Measurements from ENCODE around the gene FAM193A.

FAM193A gene

DNA sequence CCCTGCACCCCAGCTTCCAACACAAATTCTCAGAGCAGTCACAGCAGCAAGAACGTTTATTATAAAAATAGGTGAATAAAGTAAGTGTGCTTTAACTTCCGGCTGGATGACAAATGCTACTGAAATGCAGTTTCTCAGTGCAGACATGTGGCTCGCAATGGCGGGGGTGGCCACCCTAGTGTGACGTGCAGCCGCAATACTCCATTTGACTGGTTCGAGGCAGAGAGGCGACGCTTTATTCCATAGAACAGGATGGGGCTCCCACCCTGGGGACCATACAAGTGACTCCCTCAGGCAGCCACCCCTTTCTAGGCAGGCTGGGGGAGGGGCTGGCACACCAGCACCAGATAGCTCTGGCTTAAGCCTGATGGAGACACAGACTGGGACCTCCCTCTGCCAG, 205.2 kb downstream of the FAM193A start:
- TF ChIP-seq, protein P1, sequence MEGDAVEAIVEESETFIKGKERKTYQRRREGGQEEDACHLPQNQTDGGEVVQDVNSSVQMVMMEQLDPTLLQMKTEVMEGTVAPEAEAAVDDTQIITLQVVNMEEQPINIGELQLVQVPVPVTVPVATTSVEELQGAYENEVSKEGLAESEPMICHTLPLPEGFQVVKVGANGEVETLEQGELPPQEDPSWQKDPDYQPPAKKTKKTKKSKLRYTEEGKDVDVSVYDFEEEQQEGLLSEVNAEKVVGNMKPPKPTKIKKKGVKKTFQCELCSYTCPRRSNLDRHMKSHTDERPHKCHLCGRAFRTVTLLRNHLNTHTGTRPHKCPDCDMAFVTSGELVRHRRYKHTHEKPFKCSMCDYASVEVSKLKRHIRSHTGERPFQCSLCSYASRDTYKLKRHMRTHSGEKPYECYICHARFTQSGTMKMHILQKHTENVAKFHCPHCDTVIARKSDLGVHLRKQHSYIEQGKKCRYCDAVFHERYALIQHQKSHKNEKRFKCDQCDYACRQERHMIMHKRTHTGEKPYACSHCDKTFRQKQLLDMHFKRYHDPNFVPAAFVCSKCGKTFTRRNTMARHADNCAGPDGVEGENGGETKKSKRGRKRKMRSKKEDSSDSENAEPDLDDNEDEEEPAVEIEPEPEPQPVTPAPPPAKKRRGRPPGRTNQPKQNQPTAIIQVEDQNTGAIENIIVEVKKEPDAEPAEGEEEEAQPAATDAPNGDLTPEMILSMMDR (IDR thresholded peaks at IDR 0.05; ENCODE audit: control insufficient read depth, insufficient read depth, low read depth, low read length, missing control alignments): no peak
- DNase-seq (ENCODE audit: low read depth): no peak
- no peak overlapping the region for H3K4me3 ChIP-seq (ENCODE audit: control insufficient read depth, low read depth, low read length)

DNA sequence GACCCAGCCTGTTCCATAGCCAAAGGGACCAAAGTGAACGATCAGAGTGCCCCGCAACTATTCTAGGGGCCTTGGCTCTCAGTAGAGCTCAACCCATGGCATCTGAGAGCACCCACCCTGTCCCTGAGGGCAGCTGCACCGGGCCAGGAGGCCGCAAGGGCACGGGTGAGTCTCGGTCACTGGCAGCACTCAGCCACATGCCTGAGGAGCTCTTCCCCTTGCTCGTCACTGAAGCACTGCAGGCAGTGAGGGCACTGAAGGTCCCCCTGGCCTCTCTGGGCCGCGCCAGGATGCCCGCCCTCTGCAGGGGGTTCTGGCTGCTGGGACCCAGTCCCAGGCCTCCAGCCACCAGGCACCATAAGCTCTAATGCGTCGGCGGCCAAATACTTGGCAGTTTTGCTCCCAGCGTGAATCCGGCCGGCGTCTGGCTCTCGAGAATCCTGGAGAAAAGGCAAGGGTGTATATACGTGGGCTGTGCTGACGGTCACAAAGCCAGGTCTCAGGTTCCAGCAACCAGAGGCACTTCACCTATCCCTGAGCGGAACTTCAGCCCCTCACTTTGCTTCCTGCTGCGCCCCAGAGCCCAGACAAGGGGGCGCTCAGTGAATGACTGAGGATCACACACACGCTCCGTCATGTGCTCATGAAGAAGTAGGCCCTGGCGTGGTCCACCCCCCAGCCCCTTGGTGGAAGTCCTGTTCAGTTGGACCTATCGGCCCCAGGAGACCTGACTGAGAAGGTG, 205.8 kb downstream of the FAM193A start:
- DNase-seq (ENCODE audit: low read depth): no peak
- no peak overlapping the region for H3K4me3 ChIP-seq (ENCODE audit: control insufficient read depth, low read depth, low read length)
- TF ChIP-seq, protein P1 (IDR thresholded peaks at IDR 0.05; ENCODE audit: control insufficient read depth, insufficient read depth, low read depth, low read length, missing control alignments): no peak

DNA sequence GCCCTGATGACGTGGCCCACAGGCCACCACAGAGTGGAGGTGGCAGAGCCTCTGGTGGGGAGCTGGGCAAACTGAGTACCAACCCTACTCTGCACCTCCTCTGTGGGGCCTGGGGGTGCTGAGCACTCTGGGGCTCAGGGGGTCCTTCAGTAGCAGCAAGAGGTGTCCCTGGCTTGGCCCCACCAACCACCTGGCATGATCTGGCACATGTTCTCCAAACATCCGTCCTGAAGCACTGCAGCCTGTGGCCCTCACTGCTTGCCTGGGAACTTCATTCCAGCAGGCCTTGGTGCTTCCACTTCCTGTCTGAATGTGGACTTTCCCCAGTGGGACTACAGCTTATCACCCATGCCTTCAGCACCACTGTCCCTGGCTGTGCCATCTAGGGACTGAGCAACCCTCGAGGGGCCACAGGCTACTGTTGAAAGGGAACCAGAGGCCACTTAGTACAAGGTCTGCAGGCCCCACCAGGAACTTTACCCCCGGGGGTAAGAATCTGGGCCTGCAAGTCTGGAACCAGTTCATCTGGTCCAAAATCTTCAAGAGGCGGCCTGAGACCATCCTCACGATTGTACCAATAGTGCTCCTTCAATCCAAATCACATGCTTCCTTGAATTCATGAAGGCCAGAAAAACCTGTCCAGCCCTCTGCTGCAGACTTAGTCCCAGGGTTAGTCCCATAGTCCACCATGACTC, 206.5 kb downstream of the FAM193A start:
- no peak for DNase-seq (ENCODE audit: low read depth)
- TF ChIP-seq, protein P1 (IDR thresholded peaks at IDR 0.05; ENCODE audit: control insufficient read depth, insufficient read depth, low read depth, low read length, missing control alignments): no peak
- no peak overlapping the region for H3K4me3 ChIP-seq (ENCODE audit: control insufficient read depth, low read depth, low read length)

DNA sequence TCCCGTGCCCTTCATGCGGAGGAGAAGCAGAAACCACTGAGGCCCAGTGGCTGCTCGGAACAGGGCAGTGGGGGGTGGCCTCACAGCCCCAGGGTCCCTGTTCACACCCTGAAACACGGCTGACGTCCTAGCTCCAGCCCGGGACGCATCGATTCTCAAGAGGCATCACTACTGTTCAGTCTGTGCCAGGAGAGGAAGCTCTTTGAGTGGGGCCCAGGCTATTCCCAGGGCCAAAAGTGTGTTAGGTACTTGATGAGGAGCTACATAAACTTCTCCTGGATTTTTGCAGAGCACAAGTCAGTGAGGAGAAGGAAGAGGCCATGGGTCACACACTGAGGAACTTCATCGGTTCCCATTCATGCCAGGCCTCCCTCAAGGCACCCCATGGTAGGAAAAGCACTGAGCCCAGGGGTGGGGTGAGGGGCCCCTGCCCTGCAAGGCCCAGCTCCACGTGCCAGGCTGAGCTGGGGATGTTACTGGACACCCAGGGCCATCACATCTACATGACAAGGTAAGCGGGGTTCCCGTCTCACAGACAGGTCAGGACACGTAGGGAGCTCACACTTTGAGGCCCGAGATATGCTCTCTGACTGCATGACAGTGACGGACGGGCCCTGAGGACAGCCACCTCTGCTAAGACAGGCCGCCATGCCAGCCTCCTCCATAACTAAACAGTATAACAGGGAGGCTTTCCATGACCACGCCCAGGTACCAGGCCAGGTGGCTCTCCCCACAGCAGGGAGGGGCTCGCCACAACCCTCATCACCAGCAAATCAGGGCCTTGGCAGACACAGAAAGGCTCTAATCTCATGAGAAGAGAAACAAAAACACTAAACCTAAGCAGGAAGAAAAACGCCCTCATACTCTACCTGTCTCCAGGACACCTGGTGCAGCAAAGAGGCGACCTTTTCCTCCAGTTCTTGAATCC, 207.3 kb downstream of the FAM193A start:
- TF ChIP-seq, protein P1 (IDR thresholded peaks at IDR 0.05; ENCODE audit: control insufficient read depth, insufficient read depth, low read depth, low read length, missing control alignments): no peak
- no peak for DNase-seq (ENCODE audit: low read depth)
- H3K4me3 ChIP-seq (ENCODE audit: control insufficient read depth, low read depth, low read length): no peak overlapping the region

DNA sequence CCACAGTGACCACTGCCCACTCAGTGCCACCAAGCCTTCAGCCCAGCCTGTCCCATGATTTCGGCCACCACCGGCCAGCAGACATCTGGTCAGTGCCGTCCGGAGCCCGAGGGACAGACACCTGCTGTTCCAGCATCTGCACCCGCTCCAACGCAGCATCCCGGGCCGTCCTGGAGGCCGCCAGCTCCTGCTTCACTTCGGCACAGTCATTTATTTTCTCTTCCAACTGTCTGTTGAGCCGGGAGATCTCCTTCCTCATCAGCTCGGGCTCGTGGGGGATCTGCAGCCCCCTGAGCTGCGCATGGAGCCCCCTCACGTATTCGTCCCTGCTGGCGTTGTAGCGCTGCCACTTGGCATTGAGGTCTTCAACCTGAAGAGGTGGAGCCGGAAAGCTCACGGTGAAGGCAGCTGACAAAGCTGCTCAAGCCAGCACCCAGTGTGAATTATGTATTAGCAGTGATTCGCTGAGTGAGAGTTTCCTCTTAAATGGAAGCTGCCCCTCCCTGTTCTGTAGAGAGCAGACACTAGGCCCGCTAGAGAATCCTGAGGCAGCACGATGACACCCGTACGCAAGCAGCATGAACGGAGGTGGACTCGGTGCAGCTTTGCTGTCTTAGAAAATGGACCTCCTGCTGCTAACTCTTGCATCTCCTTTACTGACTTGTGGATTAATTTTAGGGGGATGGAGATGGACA, 208.3 kb downstream of the FAM193A start:
- TF ChIP-seq, protein P1 (IDR thresholded peaks at IDR 0.05; ENCODE audit: control insufficient read depth, insufficient read depth, low read depth, low read length, missing control alignments): no peak
- no peak for DNase-seq (ENCODE audit: low read depth)
- no peak overlapping the region for H3K4me3 ChIP-seq (ENCODE audit: control insufficient read depth, low read depth, low read length)

DNA sequence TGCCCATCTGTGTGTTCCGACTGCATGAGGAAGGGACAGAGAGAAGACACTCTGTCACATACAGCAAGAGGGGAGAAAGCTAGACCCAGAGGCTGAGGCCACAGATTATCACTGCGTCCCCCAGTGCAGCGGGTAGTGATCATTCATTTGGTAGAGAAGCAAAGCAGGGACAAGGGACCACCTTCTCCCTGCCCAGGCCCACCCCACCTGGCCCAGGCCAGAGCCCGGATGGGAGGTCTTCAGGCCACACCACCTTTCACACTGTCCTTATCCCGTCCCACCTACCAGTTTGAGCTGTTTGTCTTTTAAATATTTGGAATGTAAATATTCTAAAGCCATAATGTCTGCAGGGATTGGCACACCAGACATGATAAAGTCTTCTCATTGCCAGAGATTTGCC, 209.1 kb downstream of the FAM193A start:
- no peak for DNase-seq (ENCODE audit: low read depth)
- no peak overlapping the region for H3K4me3 ChIP-seq (ENCODE audit: control insufficient read depth, low read depth, low read length)
- TF ChIP-seq, protein P1 (IDR thresholded peaks at IDR 0.05; ENCODE audit: control insufficient read depth, insufficient read depth, low read depth, low read length, missing control alignments): no peak

All from AG09309 (cell line).